Activated naive CD4-positive, alpha-beta T cell treated with anti-CD3 and anti-CD28 coated beads, Interleukin-2, amount 50 U/mL, for 24 hours (primary cell): ENCODE data around the gene CLN6.

Source experiments
- H3K27ac Mint-ChIP-seq: one replicate; pipeline ENCODE4 v1.8.0; 2021; ENCODE audit warnings: mild to moderate bottlenecking, mixed read lengths
- H3K27me3 Mint-ChIP-seq: one replicate; pipeline ENCODE4 v1.8.0; 2021; ENCODE audit warnings: mixed read lengths
- H3K36me3 Mint-ChIP-seq: one replicate; pipeline ENCODE4 v1.8.0; 2021; ENCODE audit warnings: mixed read lengths
- H3K4me1 Mint-ChIP-seq: one replicate; pipeline ENCODE4 v1.8.0; 2021; ENCODE audit warnings: mixed read lengths
- H3K4me3 Mint-ChIP-seq: one replicate; pipeline ENCODE4 v1.8.0; 2021; ENCODE audit warnings: mild to moderate bottlenecking, mixed read lengths
- H3K9me3 Mint-ChIP-seq: one replicate; pipeline ENCODE4 v1.8.0; 2021; ENCODE audit warnings: mixed read lengths

The CLN6 gene

DNA sequence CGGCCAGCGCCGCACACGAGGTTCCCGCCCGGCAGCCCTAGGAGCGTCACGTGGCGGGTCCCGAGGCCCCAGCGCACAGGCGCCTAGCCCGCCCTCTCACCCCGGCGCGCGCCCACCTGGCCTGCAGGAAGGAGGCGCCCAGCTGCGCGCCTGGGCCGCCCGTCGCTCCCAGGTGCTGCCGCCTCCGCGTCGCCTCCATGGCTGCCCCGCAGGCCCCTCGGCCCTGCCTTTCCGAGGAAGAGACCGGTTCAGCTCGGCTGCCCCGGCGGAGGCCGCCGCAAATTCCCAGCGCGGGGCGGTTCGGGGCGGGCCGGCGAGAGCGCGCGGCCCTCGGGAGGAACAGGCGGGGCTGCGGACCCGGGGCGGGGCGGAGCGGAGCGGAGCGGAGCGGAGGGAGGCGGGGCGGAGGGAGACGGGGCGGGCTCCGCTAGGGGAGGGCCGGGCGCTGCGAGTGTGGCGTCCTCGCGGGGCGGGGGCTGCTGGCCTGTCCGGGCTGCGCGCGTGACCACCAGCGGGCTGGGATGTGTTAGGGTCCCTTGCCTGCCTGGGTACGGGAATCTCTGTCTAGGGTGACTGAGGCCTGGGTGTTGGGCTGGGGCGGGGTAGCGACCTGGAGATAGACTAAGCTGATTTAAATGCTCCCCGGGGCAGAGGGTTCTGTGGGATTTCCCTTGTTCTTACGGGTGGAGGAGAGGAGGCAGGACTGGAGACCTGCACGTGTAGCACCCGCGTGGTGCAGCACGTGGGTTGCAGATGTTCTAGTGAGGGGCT, at the start of gene CLN6:
Gene CLN6, minus strand, starts transcription at position 343 of the 771 bp plus-strand sequence. Its CDS starts 144 bp downstream, at position 199.
- H3K27ac Mint-ChIP-seq: peak within 1 kb of the TSS; percentile 97
- peaks cover 5% of the 10 kb centered on the region for H3K36me3 Mint-ChIP-seq
- H3K27me3 Mint-ChIP-seq: no peaks in the 10 kb centered on the region
- H3K9me3 Mint-ChIP-seq: no peaks in the 10 kb centered on the region
- H3K4me1 Mint-ChIP-seq: peaks cover 49% of the 10 kb centered on the region
- H3K4me3 Mint-ChIP-seq: peak within 1 kb of the TSS; percentile 97

DNA sequence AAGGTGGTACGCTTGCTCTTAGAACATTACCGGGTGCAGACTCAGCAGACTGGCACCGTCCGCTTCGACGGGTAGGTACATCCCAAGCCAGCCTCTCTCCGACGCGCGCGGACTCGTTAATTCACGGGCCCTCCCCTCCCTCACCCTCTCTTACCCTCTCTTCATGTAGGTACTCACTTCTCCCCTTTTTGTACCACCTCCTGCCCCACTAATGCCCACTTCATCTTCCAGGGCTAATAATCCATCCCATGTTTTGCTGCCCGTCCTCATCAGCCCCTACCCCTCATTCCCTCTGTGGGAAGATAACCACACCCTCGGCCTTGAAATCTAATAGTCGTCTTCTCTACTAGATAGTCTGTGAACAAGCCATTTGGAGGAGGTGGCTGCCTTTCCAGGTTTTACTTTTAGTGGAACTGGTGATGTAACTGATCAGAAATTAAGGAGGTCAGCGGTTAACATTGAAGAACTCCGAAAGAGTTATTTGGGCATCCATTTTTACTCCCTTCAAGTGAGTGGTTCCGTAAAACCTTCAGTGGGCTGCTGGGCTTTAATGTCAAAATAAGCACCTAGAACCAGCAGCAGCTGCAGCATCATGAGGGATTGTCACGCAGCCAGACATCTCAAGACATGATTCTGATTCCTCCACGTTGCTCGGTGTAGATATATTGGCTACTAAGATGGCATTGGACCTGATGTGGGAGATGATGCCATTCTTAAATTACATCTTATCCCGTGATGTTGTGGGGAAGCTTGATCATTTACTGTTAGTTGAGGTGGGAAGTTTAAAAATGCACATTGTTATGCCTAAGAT, 49.3 kb upstream of the CLN6 start:
- Mint-ChIP-seq H3K4me3 (peak overlapping the region; percentile 92), H3K9me3 (no peaks in the 10 kb centered on the region), H3K36me3 (peaks cover 8% of the 10 kb centered on the region), H3K4me1 (peaks cover 62% of the 10 kb centered on the region), H3K27ac (peak overlapping the region; percentile 75), H3K27me3 (no peaks in the 10 kb centered on the region)

DNA sequence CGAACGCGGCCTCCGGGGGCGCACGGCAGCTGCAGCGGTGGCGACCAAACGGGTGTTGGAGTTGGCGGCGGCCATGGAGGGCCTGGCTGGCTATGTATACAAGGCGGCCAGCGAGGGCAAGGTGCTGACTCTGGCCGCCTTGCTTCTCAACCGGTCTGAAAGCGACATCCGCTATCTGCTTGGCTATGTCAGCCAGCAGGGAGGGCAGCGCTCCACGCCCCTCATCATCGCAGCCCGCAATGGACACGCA, 48.7 kb upstream of the CLN6 start:
- peak overlapping the region; percentile 75 for H3K27ac Mint-ChIP-seq
- H3K4me3 Mint-ChIP-seq: peak overlapping the region; percentile 92
- H3K4me1 Mint-ChIP-seq: peaks cover 59% of the 10 kb centered on the region
- H3K9me3 Mint-ChIP-seq: no peaks in the 10 kb centered on the region
- H3K36me3 Mint-ChIP-seq: peaks cover 8% of the 10 kb centered on the region
- H3K27me3 Mint-ChIP-seq: no peaks in the 10 kb centered on the region

DNA sequence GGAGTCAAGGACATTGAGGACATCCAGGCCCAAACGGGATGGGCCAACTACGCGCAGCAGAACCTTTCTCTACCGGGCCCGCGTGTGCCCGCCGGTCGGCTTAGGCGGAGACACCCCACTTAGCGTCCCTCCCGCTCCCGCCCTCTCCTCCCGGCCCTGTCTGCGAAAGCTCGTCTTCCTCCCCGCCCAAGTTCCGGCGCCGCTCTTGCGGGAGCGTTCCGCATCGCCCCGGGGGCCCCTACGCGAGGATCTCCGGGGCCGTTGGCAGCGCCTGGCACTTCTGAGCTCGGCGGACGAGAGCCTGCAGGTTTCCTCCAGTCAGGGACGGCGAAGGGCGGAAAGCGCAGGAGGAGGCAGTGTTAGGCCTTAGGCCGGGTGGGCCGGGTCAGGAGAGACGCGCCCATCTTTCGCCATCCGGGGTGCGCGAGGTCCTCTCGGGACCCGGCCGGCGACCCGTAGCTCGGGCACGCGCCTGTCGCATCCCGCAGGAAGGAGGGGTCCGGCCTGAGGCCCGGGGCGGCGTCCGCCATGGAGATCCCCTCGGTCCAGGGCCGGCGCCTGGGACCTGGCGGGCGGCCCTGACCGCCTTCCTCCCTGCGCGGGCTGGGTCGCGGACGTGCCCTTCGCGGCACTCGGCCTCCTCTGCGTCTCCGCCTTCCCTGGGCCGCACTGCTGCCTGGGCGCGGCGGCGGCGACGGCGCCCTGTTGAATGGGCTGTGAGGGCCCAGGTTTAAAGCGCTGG, 48.2 kb upstream of the CLN6 start, which contains the start of gene FEM1B:
Gene FEM1B, plus strand, starts transcription at position 143 of the 742 bp plus-strand sequence. CDS start 673 bp downstream, outside the sequence.
- Mint-ChIP-seq H3K4me3 (peak within 1 kb of the TSS; percentile 92), H3K9me3 (no peaks in the 10 kb centered on the region), H3K4me1 (peaks cover 57% of the 10 kb centered on the region), H3K27me3 (no peaks in the 10 kb centered on the region), H3K36me3 (peaks cover 8% of the 10 kb centered on the region), H3K27ac (peak within 1 kb of the TSS; percentile 99)

DNA sequence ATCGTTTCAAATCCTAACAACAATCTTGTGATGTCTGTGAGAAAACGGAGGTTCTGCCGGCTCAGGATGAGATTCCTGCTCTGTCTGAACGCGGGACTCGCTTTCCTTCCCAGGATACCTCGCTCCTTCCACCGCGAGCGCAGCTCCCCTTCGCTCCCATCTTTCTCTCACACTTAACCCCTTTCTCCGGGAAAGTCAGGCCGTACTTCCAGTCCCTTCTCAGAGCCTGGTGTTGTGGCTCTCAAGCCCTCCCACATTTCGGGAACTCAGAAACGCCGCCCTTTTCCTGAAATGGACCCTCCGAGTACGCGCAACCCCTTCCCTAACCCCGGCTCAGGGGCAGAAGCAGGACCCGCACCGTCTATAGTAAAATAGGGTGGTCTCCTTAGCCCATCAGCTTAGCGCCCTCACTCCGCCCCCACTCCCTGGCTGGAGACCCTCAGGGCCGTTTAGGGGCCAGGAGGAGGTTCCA, 47.6 kb upstream of the CLN6 start:
- H3K9me3 Mint-ChIP-seq: no peaks in the 10 kb centered on the region
- peaks cover 8% of the 10 kb centered on the region for H3K36me3 Mint-ChIP-seq
- H3K4me3 Mint-ChIP-seq: peak overlapping the region; percentile 92
- peaks cover 51% of the 10 kb centered on the region for H3K4me1 Mint-ChIP-seq
- H3K27ac Mint-ChIP-seq: peak overlapping the region; percentile 99
- H3K27me3 Mint-ChIP-seq: no peaks in the 10 kb centered on the region

DNA sequence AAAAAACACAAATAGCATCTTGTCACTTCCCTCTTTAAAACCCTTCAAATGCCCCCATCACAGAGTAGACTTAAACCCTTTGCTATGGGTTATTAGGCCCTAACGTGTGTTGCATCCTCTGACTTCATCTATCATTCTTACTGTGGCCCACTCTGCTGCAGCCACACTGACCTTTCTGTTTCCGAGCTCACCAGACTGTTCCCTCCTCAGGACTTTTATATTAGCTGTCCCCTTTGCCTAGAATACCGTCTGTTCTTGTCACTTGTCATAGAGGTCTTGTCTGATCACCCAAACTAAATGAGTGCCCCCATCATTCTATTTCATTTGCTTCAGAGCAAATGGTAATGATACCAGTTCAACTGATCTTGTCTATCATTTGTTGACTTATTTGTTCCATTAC, 47.1 kb upstream of the CLN6 start:
- Mint-ChIP-seq H3K36me3 (peaks cover 8% of the 10 kb centered on the region), H3K27ac (peak overlapping the region; percentile 99), H3K4me1 (peaks cover 46% of the 10 kb centered on the region), H3K9me3 (no peaks in the 10 kb centered on the region), H3K27me3 (no peaks in the 10 kb centered on the region), H3K4me3 (peak overlapping the region; percentile 92)

DNA sequence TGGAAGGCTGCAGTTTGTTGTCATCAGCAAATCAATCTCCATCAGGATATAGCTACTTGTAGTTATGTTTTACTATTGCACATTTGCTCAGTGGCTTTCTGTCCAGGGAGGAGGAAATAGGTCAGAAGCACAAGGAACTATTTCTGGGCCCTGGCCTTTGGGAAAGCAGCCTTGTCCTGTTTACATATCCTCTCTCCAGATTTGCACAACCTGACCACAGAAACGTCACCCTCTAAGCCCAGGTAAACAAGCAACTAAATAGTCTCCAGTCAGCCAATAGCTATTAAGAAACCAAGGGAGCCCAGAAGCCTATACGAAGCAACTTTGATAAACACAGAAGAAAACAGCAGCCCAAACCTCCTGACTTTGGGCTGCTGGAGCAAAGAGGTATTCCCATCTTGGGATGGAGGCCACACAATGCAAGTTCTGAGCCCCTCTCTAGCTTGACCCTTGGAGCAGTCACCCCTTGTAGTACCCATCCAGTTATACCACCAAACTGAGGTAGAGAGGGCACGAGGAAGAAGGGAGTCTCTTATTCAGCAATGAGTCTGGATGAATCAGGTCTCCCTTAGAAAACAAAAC, 45.7 kb upstream of the CLN6 start:
- Mint-ChIP-seq H3K9me3 (no peaks in the 10 kb centered on the region), H3K27me3 (no peaks in the 10 kb centered on the region), H3K27ac (peak overlapping the region; percentile 86), H3K4me1 (peaks cover 32% of the 10 kb centered on the region), H3K36me3 (peaks cover 5% of the 10 kb centered on the region), H3K4me3 (no peak overlapping the region)

DNA sequence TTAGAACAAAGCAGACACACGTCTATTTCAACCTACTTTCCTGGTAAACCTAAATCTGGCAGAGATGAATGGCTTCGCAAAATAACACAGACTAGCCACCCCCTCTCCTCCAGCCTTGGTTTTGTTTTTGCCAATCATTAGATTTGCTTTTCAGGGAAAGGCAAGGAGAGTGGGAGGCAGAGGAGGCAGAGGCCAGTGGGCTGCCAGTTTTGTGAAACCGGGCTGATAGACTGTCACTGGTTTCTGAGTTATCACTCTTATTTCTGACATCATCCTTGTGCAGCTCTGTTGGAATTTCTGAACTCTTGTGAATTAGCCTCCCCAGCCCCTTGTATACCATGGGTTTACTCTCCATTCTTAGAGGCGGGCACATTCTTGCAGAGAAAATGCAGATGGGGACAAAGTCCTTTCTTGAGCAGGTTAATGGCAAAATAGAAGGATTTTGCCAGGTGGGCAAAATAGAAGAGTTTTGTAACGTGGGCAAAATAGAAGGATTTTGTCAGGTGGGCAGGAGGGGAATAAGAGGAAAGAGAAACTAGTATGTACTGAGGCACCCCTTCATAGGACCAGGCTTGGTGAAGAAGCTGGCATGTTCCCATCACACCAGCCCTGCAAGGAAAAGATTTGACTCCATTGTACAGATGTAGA, 44.8 kb upstream of the CLN6 start:
- peaks cover 23% of the 10 kb centered on the region for H3K4me1 Mint-ChIP-seq
- no peak overlapping the region for H3K4me3 Mint-ChIP-seq
- H3K27me3 Mint-ChIP-seq: no peaks in the 10 kb centered on the region
- H3K9me3 Mint-ChIP-seq: no peaks in the 10 kb centered on the region
- no peak overlapping the region for H3K27ac Mint-ChIP-seq
- no peaks in the 10 kb centered on the region for H3K36me3 Mint-ChIP-seq

DNA sequence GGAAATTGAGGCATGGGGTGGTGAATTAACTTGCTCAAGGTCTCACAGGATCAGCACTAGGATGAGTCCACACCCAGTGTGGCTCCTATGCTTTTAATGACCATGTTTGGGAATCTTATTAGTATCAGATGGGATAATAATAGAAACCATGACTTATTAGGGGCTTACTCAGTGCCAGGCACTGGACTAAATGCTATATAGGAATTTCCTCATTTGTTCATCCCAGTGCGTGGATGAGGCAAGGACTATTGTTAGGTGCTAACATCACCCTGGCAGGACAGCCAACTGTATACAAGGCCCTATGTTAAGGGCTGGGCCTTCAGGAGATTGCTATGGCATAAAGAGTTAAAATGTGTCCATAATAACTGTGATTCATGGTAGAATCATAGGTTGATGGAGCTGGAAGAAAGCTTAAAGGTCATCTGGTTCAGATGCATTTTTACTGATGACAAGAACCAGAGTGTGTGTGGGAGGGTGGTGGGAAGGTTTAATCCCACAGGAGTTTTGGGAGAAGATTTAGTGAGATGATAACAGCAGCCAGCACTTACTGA, 43.3 kb upstream of the CLN6 start:
- Mint-ChIP-seq H3K36me3 (no peaks in the 10 kb centered on the region), H3K4me1 (peaks cover 18% of the 10 kb centered on the region), H3K27ac (no peak overlapping the region), H3K27me3 (no peaks in the 10 kb centered on the region), H3K9me3 (no peaks in the 10 kb centered on the region), H3K4me3 (no peak overlapping the region)

DNA sequence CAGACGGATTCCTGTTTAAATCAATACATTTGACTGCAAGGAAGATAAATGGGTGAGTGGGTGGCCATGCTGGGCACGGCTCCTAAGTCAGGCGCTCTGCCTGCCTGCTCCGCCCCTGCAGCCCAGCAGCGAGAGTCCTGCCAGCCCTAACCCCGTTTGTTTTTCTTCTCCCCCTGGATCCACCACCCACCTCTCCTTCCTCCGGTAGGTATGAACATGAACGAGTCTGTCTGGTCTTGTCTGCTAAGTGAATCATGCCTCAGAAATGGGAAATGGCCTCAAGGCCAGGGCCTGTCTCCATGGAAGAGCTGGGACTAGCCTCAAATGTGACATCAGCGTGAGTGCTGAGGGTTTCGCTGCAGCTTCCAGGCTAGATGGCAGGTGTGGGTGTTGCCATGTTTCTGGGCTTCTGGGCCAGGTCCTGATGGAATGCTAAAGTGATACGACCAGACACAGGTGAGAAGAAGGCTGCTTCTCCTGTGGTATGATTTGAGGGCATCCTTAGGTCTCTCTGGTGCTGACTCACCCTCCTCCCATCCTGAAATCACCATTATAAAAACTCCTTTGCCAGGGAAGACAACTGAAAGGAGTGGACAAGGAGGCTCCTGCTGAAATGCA, 42.4 kb upstream of the CLN6 start:
- no peaks in the 10 kb centered on the region for H3K9me3 Mint-ChIP-seq
- no peaks in the 10 kb centered on the region for H3K27me3 Mint-ChIP-seq
- no peak overlapping the region for H3K4me3 Mint-ChIP-seq
- H3K4me1 Mint-ChIP-seq: peaks cover 14% of the 10 kb centered on the region
- H3K36me3 Mint-ChIP-seq: no peaks in the 10 kb centered on the region
- no peak overlapping the region for H3K27ac Mint-ChIP-seq

DNA sequence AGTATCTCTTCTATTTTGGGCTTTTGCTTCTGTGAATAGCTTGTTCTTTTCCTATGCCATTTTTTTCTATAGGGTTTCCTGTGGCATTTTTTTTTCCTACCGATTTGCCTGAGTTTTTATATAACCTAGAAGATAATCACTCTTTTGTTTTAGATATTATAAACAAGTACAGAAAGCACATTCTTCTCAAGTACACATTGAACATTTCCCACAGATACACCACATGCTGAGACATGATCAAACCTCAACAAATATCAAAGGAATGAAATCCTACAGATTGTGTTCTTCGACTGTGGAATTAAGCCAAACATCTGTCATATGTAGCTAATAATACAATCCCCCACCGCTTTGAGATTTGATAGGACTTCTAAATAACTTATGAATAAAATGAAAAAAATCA, 38.9 kb upstream of the CLN6 start:
- Mint-ChIP-seq H3K27me3 (peaks cover 3% of the 10 kb centered on the region), H3K4me1 (no peaks in the 10 kb centered on the region), H3K36me3 (no peaks in the 10 kb centered on the region), H3K27ac (no peak overlapping the region), H3K9me3 (no peaks in the 10 kb centered on the region), H3K4me3 (no peak overlapping the region)

DNA sequence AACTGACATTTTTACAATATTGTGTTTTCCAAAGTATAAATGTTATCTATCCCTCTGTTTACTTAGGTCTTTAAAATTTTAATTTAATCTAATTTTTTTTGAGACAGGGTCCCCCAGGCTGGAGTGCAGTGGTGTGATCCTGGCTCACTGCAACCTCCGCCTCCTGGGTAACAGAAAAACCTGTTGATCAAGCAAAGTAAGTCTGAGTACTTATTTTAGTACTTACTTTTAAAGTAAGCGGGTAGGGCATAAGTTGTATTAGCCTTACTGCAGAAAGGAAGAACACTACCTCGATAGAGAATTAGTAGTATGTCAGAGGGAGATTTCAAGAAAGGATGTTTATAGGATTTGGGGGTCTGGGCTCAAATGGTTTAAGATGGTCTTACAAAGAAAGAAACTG, 36.1 kb upstream of the CLN6 start:
- no peaks in the 10 kb centered on the region for H3K4me1 Mint-ChIP-seq
- H3K4me3 Mint-ChIP-seq: no peak overlapping the region
- peaks cover 4% of the 10 kb centered on the region for H3K27me3 Mint-ChIP-seq
- H3K27ac Mint-ChIP-seq: no peak overlapping the region
- H3K9me3 Mint-ChIP-seq: no peaks in the 10 kb centered on the region
- no peaks in the 10 kb centered on the region for H3K36me3 Mint-ChIP-seq

DNA sequence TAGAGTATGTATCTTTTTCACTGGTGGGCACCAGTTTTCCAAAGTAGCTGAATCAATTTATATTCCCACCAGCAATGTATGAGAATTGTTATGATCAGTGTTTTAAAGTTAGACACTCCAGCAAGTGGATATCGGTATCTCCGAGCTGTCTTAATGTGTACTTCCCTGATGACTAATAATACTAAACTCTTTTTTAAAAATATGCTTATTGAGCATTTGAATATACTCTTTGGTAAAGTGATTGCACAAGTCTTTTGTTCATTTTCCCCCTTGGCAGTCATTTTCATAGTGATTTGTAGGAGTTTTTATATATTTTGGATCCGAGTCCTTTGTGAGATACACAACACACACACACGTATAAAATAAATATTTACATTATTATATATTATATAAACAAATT, 35.6 kb upstream of the CLN6 start:
- Mint-ChIP-seq H3K9me3 (no peaks in the 10 kb centered on the region), H3K27me3 (peaks cover 4% of the 10 kb centered on the region), H3K36me3 (no peaks in the 10 kb centered on the region), H3K4me3 (no peak overlapping the region), H3K4me1 (no peaks in the 10 kb centered on the region), H3K27ac (no peak overlapping the region)

DNA sequence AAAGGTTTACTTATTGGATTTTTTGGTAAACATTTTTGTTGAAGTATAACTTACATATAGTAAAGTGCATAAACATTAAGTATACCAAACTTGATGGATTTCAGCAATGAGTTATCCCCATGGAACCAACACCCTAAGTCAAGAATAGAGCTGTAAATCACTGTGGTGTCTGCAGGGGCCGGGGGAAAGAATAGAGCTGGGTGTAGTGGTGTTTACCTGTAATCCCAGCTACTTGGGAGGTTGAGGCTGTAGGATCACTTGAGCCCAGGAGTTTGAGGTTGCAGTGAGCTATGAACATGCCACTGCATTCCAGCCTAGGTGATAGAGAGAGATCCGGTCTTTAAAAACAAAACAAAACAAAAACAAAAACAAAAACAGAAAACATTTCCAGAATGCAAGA, 34.8 kb upstream of the CLN6 start:
- Mint-ChIP-seq H3K4me1 (peaks cover 7% of the 10 kb centered on the region), H3K36me3 (no peaks in the 10 kb centered on the region), H3K27me3 (peaks cover 4% of the 10 kb centered on the region), H3K27ac (no peak overlapping the region), H3K9me3 (no peaks in the 10 kb centered on the region), H3K4me3 (no peak overlapping the region)
